Measurements from ENCODE around the gene DYDC1.
"Not testable (repeated sequence)": the region's sequence is repeated elsewhere in the genome, so short reads cannot be mapped to it uniquely, and the experiment has no call there.

The DYDC1 gene

DNA sequence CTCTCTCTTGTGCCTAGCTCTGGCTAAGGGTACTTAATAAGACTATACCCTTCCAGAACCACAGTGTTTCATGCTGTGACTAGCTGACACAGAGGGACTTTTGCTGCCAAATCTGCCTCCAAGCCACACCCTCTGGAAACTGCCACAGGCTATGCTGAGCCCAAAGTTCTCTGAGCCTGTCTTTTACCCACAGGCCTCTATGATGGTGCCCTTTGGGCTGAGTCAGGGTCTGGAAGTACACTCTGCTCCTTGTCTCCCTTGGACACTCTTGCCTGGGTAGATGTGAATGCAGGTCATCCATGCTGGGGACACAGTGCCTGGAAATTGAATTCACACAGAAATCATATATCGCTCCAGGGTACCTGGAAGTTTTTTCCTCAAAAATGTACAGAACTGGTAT, 22.6 kb downstream of the DYDC1 start:
- DNase-seq (ENCODE audit: low read depth), result no peak

DNA sequence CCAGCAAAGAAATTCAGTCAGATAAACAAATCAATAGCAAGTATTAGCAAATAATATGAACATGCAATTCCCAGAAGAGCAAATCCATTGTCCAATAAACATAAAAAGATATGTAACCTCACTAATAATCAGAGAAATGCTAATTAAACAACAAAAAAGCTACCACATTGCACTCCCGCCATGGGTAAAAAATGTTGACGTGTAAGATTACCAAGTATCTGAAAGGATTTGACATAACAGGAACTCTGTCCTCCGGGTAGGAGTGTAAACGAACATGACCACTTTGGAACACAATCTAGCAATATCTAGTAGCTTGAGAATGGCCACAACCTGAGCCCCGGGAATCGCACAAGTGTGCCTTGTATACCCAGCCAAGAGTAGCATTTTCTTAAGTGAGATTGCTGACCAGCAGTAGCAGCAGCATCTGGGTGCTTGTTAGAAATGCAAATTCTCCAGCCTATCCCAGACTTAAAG, 31.6 kb downstream of the DYDC1 start:
- DNase-seq (ENCODE audit: low read depth), result no peak

- no peak for DNase-seq (ENCODE audit: low read depth)
Measured at GRCh38 chr10:80324086-80324485, 32.5 kb downstream of the DYDC1 start.

- no peak for DNase-seq (ENCODE audit: low read depth)
Measured at GRCh38 chr10:80323311-80323710, 33.2 kb downstream of the DYDC1 start.

- no peak for DNase-seq (ENCODE audit: low read depth)
Measured at GRCh38 chr10:80322711-80323110, 33.8 kb downstream of the DYDC1 start.

- no peak for DNase-seq (ENCODE audit: low read depth)
Measured at GRCh38 chr10:80322158-80322557, 34.4 kb downstream of the DYDC1 start.

DNA sequence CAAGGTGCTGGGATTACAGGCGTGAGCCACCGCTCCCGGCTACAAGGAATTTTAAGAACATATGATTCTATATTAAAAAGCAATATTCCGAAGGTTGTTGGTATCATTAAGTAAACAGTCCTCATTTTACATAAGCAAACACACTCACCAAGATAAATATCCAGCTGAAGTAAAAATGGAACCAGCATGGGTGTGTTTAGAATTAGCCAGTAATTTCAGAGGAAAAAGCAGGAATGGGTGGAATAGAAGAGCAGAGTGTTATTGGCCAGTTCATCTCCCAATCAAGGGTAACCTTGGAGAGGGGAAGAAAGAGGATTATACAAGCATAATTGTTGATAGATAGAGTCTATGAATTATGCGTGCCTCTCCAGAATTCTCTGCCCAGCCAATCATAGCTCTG, 35.4 kb downstream of the DYDC1 start:
- DNase-seq (ENCODE audit: low read depth), result no peak

DNA sequence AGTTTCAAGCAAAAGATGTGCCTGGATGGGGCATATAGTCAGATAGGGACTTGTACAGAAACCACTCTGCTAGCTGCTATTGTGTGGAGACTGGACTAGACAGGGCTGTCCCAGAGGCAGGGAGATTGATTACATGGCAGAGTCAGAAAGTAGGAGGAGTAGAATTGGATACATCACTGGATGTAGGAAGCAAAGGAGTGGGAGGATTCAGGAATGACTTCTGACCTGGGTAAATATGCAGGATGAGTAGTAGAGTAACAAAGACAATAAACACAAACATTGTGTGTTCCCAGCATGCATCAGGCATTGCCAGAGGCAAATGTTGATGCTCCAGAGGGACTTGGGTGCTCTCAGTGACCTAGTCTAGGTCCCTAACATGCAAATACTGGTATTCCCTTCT, 36.2 kb downstream of the DYDC1 start:
- DNase-seq (ENCODE audit: low read depth), result no peak

DNA sequence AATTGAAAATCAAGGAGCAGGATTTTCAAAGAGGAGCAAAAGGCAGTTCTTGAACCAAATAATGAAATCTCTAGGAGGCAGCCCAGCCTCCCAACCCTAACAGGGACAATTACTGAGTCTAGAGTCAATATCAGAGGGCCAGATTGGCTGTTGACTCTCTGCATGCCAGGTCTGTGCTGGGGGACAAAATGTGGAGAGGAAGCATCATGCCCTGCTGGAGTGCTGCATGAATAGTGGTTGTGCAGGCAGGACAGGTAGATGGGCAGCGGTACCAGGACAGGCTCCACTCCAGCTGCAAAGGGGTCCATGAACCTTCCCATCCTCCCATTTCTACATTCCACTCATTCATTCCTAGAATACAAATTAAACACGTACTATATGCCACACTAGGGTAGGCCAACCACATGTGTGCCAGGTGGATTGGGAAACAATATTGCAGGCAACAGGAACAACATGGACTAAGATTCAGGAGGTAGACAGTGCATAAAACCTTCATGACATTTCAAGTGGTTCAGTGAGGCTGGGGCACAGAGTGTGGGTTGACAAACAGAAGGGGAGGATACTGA, 36.7 kb downstream of the DYDC1 start:
- DNase-seq (ENCODE audit: low read depth), result no peak

GRCh38 chr10:80319318-80319717, 37.2 kb downstream of the DYDC1 start:
- DNase-seq (ENCODE audit: low read depth), result no peak

GRCh38 chr10:80318742-80319141, 37.8 kb downstream of the DYDC1 start:
- no peak for DNase-seq (ENCODE audit: low read depth)

GRCh38 chr10:80315391-80315790, 41.2 kb downstream of the DYDC1 start:
- DNase-seq (ENCODE audit: low read depth), result no peak

GRCh38 chr10:80313523-80313922, 43.0 kb downstream of the DYDC1 start:
- DNase-seq (ENCODE audit: low read depth), result no peak

- not testable (repeated sequence) for DNase-seq (ENCODE audit: low read depth)
Measured at GRCh38 chr10:80305989-80306388, 50.6 kb downstream of the DYDC1 start.

DNA sequence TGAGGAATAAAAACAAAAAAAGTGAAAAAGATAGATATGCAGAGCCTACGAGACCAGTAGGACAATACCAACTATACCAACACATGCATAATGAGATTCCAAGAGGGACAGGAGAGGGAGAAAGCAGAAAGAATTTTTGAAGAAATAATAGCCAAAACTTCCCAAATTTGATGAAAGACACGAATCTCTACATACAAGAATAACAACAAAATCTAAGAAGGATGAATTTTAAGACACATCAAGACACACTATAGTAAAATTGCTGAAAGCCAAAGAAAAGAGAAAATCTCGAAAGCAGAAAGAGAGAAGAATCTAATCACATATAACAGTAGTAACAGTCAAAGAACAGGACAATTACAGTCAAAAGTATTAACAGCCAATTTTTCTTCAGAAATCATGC, 59.6 kb downstream of the DYDC1 start:
- no peak for DNase-seq (ENCODE audit: low read depth)

- no peak for DNase-seq (ENCODE audit: low read depth)
Measured at GRCh38 chr10:80292607-80293239, 63.8 kb downstream of the DYDC1 start.

DNA sequence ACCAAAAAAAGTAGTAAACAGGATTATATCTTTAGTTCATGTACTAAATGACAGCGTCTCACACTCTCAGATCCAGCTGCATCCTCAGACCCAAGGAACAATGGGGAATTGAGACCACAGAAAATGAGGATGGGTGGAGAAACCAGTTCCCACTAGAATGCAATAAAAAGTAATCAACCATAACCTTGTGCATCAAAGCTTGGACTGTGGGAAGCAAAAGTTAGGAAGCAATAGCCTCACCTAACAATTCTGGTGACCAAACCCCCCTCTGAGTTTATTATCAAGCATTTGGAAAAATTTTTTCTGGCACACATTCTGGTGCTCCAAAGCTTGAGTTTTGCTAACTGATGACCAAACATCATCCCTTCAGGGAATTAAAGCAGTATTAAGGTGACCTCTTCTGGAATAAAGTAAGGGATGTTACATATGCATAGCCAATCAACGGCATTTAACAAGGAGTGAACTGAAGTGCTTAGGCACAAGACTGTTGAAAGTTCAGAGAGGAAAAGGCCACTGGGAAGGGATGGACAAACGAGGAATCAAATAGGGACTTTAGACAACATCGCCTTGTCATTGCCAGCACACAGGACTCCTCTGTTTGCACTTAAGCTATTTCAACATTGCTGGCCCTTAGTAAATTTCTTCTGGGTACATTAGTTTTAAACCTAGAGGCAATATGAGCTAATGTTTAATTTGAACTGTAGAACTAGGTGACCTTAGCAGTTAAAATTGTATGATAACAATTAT, 65.9 kb downstream of the DYDC1 start:
- no peak for DNase-seq (ENCODE audit: low read depth)

- no peak for DNase-seq (ENCODE audit: low read depth)
Measured at GRCh38 chr10:80289451-80290287, 66.9 kb downstream of the DYDC1 start, which contains the start of gene MAT1A. TSS of gene MAT1A (minus strand) at chr10:80289658. CDS start at chr10:80289423, 235 bp downstream.

- DNase-seq (ENCODE audit: low read depth), result no peak
Measured at GRCh38 chr10:80288849-80289248, 67.7 kb downstream of the DYDC1 start.
